NOMO-1 treated with dmso at 0.1 percent for 144 hours (cell line): ENCODE data around the gene MAPK4.
"Not testable (repeated sequence)": the region's sequence is repeated elsewhere in the genome, so short reads cannot be mapped to it uniquely, and the experiment has no call there.

Source experiments
- DNase-seq: peaks from one replicate; lab custom pipeline; 2025; ENCODE audit not compliant: unreplicated experiment; lab: John Stamatoyannopoulos, UW

The MAPK4 gene

GRCh38 chr18:50573679-50574078 is 13.8 kb downstream of the MAPK4 start:
- no peak for DNase-seq

- DNase-seq = no peak
Observed at GRCh38 chr18:50578030-50578429, 18.1 kb downstream of the MAPK4 start.

GRCh38 chr18:50578651-50579050 is 18.8 kb downstream of the MAPK4 start:
- DNase-seq = no peak

- DNase-seq = no peak
Observed at GRCh38 chr18:50579061-50579774, 19.3 kb downstream of the MAPK4 start.

GRCh38 chr18:50581517-50581916 is 21.6 kb downstream of the MAPK4 start:
- DNase-seq = no peak

GRCh38 chr18:50582500-50582899 is 22.6 kb downstream of the MAPK4 start:
- DNase-seq = no peak

- no peak for DNase-seq
Observed at GRCh38 chr18:50586710-50587109, 26.8 kb downstream of the MAPK4 start.

- DNase-seq = no peak
Observed at GRCh38 chr18:50590593-50590992, 30.7 kb downstream of the MAPK4 start.

- no peak for DNase-seq
Observed at GRCh38 chr18:50594012-50594411, 34.1 kb downstream of the MAPK4 start.

GRCh38 chr18:50594942-50595341 is 35.1 kb downstream of the MAPK4 start:
- no peak for DNase-seq

- no peak for DNase-seq
Observed at GRCh38 chr18:50602466-50602865, 42.6 kb downstream of the MAPK4 start.

- no peak for DNase-seq
Observed at GRCh38 chr18:50606609-50607008, 46.7 kb downstream of the MAPK4 start.

- no peak for DNase-seq
Observed at GRCh38 chr18:50607378-50607926, 47.6 kb downstream of the MAPK4 start.

GRCh38 chr18:50609171-50609570 is 49.3 kb downstream of the MAPK4 start:
- DNase-seq = not testable (repeated sequence)

- DNase-seq = no peak
Observed at GRCh38 chr18:50610349-50610748, 50.5 kb downstream of the MAPK4 start.

GRCh38 chr18:50611529-50611941 is 51.6 kb downstream of the MAPK4 start:
- DNase-seq = no peak

- DNase-seq = no peak
Observed at GRCh38 chr18:50614838-50615237, 55.0 kb downstream of the MAPK4 start.

GRCh38 chr18:50616484-50617048 is 56.7 kb downstream of the MAPK4 start:
- DNase-seq = no peak

GRCh38 chr18:50619861-50620275 is 60.0 kb downstream of the MAPK4 start:
- no peak for DNase-seq

GRCh38 chr18:50620319-50620718 is 60.4 kb downstream of the MAPK4 start:
- no peak for DNase-seq

GRCh38 chr18:50621366-50621765 is 61.5 kb downstream of the MAPK4 start:
- no peak for DNase-seq

GRCh38 chr18:50622320-50622719 is 62.4 kb downstream of the MAPK4 start:
- no peak for DNase-seq
